ENCODE data around the gene KANK2. TPM values are rescaled to one million over a fixed set of nuclear protein-coding genes. Genes with fewer than 3 reads are reported as not detected.

Gene KANK2
- total and polyA plus RNA-seq, 2 of the 13 experiments (the other 11 are each of a cell fraction or from before 2014, with no cell fraction given) = 5.7 to 12.9 TPM

DNA sequence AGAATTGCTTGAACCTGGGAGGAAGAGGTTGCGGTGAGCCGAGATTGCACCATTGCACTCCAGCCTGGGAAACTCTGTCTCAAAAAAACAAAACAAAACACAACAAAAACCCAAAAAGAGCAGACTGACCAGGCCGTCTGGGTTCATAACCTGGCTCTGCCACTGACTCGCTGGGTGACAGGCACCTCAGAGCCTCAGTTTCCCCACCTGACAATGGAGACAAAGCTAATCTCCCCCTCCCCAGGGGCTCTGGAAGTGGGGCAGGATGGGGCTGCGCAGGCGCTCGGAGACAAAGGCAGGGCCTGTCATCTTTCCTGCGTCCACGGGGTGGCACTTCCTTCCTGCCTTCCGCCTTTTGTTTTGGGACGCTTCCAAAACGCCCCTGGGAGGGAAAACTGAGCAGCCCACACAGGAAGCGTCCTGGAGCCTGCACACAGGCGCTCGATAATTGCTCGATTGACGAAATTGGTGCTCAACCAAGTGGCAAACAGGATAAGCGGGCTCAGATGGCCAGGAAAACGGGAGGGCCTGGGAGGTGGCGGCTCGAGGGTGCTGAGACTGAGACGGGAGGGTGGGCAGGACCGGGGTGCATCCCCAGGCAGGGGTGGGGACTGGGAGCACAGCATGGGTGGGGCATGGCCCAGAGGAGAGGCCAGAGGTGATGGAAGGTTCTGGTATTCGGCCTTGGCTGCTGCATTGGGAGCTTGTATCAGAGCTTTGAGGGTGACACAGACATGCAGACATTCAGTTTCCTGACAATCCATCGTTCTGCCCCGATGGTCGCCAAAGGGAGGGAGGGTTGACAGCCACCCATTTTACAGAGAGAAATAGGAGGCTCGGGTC is 59.6 kb downstream of the KANK2 start (continued):
- TF ChIP-seq POLR2AphosphoS5 (IDR thresholded peaks at IDR 0.05; ENCODE audit: low read depth, low read length) = no peak
- TF ChIP-seq, protein P1, sequence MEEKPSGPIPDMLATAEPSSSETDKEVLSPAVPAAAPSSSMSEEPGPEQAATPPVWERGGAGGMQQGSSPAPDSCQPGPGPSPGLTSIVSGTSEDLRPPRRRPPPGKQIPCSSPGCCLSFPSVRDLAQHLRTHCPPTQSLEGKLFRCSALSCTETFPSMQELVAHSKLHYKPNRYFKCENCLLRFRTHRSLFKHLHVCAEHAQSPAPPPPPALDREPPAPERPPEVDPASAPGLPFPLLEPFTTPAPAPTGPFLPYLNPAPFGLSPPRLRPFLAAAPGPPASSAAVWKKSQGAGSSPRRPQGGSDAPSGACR (CRISPR knock-in tag; IDR thresholded peaks at IDR 0.05) = no peak
- no peak for TF ChIP-seq ZFP36L2 (CRISPR knock-in tag; IDR thresholded peaks at IDR 0.05)
- TF ChIP-seq, protein P2, sequence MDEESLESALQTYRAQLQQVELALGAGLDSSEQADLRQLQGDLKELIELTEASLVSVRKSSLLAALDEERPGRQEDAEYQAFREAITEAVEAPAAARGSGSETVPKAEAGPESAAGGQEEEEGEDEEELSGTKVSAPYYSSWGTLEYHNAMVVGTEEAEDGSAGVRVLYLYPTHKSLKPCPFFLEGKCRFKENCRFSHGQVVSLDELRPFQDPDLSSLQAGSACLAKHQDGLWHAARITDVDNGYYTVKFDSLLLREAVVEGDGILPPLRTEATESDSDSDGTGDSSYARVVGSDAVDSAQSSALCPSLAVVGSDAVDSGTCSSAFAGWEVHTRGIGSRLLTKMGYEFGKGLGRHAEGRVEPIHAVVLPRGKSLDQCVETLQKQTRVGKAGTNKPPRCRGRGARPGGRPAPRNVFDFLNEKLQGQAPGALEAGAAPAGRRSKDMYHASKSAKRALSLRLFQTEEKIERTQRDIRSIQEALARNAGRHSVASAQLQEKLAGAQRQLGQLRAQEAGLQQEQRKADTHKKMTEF (CRISPR knock-in tag; IDR thresholded peaks at IDR 0.05) = peak; percentile 51; the same call in 1 of the 2 replicates
- TF ChIP-seq HDAC1 (CRISPR knock-in tag; IDR thresholded peaks at IDR 0.05) = no peak
- TF ChIP-seq ZNF766 (CRISPR knock-in tag; IDR thresholded peaks at IDR 0.05; ENCODE audit: borderline replicate concordance) = no peak
- TF ChIP-seq, protein P3, sequence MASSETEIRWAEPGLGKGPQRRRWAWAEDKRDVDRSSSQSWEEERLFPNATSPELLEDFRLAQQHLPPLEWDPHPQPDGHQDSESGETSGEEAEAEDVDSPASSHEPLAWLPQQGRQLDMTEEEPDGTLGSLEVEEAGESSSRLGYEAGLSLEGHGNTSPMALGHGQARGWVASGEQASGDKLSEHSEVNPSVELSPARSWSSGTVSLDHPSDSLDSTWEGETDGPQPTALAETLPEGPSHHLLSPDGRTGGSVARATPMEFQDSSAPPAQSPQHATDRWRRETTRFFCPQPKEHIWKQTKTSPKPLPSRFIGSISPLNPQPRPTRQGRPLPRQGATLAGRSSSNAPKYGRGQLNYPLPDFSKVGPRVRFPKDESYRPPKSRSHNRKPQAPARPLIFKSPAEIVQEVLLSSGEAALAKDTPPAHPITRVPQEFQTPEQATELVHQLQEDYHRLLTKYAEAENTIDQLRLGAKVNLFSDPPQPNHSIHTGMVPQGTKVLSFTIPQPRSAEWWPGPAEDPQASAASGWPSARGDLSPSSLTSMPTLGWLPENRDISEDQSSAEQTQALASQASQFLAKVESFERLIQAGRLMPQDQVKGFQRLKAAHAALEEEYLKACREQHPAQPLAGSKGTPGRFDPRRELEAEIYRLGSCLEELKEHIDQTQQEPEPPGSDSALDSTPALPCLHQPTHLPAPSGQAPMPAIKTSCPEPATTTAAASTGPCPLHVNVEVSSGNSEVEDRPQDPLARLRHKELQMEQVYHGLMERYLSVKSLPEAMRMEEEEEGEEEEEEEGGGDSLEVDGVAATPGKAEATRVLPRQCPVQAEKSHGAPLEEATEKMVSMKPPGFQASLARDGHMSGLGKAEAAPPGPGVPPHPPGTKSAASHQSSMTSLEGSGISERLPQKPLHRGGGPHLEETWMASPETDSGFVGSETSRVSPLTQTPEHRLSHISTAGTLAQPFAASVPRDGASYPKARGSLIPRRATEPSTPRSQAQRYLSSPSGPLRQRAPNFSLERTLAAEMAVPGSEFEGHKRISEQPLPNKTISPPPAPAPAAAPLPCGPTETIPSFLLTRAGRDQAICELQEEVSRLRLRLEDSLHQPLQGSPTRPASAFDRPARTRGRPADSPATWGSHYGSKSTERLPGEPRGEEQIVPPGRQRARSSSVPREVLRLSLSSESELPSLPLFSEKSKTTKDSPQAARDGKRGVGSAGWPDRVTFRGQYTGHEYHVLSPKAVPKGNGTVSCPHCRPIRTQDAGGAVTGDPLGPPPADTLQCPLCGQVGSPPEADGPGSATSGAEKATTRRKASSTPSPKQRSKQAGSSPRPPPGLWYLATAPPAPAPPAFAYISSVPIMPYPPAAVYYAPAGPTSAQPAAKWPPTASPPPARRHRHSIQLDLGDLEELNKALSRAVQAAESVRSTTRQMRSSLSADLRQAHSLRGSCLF (CRISPR knock-in tag; IDR thresholded peaks at IDR 0.05; ENCODE audit: borderline replicate concordance) = no peak
- TF ChIP-seq ZNF350 (CRISPR knock-in tag; IDR thresholded peaks at IDR 0.05; ENCODE audit: borderline replicate concordance, low read depth) = 0 out of 2 replicates have a peak, but pooled peaks have one; percentile 33
- TF ChIP-seq, protein P4, sequence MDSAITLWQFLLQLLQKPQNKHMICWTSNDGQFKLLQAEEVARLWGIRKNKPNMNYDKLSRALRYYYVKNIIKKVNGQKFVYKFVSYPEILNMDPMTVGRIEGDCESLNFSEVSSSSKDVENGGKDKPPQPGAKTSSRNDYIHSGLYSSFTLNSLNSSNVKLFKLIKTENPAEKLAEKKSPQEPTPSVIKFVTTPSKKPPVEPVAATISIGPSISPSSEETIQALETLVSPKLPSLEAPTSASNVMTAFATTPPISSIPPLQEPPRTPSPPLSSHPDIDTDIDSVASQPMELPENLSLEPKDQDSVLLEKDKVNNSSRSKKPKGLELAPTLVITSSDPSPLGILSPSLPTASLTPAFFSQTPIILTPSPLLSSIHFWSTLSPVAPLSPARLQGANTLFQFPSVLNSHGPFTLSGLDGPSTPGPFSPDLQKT (CRISPR knock-in tag; IDR thresholded peaks at IDR 0.05; ENCODE audit: borderline replicate concordance) = no peak
- peak; percentile 50 for TF ChIP-seq SAP130 (CRISPR knock-in tag; IDR thresholded peaks at IDR 0.05; ENCODE audit: low read depth)
- TF ChIP-seq FLYWCH1 (CRISPR knock-in tag; IDR thresholded peaks at IDR 0.05) = no peak
- TF ChIP-seq ZNF792 (CRISPR knock-in tag; IDR thresholded peaks at IDR 0.05) = no peak
- TF ChIP-seq ZNF7 (CRISPR knock-in tag; IDR thresholded peaks at IDR 0.05) = no peak
- TF ChIP-seq, protein P5, sequence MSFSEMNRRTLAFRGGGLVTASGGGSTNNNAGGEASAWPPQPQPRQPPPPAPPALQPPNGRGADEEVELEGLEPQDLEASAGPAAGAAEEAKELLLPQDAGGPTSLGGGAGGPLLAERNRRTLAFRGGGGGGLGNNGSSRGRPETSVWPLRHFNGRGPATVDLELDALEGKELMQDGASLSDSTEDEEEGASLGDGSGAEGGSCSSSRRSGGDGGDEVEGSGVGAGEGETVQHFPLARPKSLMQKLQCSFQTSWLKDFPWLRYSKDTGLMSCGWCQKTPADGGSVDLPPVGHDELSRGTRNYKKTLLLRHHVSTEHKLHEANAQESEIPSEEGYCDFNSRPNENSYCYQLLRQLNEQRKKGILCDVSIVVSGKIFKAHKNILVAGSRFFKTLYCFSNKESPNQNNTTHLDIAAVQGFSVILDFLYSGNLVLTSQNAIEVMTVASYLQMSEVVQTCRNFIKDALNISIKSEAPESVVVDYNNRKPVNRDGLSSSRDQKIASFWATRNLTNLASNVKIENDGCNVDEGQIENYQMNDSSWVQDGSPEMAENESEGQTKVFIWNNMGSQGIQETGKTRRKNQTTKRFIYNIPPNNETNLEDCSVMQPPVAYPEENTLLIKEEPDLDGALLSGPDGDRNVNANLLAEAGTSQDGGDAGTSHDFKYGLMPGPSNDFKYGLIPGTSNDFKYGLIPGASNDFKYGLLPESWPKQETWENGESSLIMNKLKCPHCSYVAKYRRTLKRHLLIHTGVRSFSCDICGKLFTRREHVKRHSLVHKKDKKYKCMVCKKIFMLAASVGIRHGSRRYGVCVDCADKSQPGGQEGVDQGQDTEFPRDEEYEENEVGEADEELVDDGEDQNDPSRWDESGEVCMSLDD (CRISPR knock-in tag; IDR thresholded peaks at IDR 0.05; ENCODE audit: borderline replicate concordance) = no peak
- no peak for TF ChIP-seq MAF1 (CRISPR knock-in tag; IDR thresholded peaks at IDR 0.05; ENCODE audit: borderline replicate concordance)
- TF ChIP-seq NFE2 (CRISPR knock-in tag; IDR thresholded peaks at IDR 0.05) = no peak

All from HepG2 (cell line).